NCI-H2227 treated with DMSO at 0.1 percent for 48 hours (cell line): ENCODE results near the gene GLTP.

Experiments used
- DNase-seq: peaks from one replicate; lab custom pipeline; 2025; lab: John Stamatoyannopoulos, UW

Gene GLTP

DNA sequence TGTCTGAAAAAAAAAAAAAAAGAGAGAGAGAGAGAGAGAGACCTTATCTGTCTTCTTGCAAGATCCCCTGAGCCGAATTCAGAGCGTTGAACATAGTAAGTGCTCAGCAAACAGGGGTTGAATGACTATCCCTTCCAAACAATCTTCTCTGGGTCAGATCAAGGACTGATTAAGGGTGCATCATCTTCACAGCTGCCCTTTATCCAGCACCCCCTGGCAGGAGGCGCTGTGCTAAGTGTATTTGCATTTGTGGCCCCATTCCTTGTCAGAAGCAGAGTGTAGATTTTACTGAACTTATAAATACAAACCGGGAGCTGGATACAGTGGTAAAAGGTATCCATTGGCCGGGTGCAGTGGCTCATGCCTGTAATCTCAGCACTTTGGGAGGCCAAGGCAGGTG is 38.3 kb downstream of the GLTP start:
- DNase-seq, result no peak

DNA sequence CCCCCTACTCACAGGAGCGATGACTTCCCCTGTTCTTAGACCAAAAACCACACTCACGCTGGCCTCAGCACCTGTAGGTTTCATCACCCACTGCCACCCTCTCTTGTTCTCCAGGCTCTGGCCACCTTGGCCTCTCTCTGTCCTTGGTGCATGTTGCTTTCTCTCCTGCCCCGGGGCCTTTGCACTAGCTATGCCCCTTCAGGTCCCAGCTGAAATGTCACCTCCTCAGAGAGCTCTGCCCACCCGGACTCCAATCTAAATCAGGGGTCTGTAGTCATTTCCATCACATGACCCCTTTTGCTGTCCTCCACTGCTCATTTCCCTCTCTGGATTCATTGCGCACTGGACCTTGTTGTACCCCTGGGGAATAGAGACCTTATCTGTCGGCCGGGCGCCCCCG is 39.0 kb downstream of the GLTP start:
- no peak for DNase-seq

DNA sequence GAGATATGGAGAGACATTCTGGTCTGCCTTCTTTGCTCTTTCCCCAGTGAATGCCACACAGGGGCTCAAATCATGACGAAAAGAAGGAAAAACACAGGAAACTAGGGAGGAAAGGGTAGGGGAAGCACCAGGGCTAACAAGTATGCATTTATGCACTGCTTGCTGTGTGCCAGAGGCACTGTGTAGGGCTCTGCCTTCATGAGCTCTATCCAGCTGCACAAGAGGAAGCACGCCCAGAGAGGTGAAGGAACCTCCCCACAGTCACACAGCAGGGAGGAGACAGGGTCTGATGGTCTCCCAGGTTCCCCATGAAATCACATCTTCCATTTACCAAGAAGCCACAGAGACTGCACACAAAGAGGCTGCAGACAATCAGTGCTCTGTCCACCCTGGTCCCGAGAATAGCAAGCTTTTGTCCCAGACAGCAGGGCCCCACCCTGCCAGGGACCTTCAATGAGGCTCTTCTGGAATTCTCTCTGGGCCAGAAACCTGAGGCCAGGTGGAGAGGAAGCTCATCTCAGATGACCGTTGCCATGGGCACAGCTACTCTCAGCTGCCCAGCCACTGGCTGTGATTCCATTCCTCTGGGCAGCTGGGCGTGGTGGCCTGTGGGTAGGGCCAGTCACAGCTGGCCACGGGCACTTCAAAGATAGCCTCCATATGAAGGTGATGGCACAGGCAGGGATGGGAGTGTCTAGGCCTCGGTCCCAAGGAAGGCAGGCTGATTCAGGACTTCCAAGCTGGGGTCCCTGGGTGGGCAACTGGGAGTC is 39.9 kb downstream of the GLTP start:
- DNase-seq, result no peak

DNA sequence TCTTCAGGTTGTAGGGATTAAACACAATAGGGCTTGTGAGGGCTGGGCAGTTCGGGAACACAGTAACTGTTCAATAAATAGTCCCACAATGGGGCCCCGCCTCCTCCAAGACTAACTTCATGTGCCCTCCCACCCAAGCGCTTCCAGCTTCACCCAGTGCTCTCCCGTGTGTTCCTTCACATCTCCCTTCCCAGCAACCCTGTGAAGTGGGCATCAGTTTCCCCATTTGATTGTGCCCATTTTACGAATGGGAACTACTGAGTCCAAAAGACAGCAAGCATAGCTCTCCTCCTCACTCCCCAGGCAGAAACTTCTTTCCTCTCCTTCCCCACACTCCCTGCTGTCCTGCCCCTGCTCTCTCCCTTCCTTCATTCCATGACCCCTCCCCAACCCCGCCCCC is 40.9 kb downstream of the GLTP start:
- DNase-seq, result no peak

- DNase-seq, result no peak
Measured at GRCh38 chr12:109836916-109837315, 43.4 kb downstream of the GLTP start.

DNA sequence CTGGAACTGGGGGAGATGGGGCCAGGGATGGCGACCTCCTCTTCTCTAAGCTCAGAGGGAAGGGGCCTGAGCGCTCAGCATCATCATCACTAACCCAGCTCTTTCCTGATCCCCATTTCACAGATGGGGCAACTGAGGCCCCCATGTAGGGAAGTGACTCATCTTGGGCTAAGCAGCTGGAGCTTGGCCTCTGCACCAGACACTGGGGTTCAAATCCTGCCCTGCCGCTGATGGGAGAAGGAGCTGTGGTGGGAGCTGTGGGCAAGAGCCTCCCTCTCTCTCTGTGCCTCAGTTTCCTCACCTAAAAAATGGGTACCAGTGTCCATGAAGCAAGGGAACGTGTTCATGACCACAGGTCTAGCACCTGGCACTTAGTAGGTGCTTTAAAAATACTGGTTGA is 44.5 kb downstream of the GLTP start:
- no peak for DNase-seq

DNA sequence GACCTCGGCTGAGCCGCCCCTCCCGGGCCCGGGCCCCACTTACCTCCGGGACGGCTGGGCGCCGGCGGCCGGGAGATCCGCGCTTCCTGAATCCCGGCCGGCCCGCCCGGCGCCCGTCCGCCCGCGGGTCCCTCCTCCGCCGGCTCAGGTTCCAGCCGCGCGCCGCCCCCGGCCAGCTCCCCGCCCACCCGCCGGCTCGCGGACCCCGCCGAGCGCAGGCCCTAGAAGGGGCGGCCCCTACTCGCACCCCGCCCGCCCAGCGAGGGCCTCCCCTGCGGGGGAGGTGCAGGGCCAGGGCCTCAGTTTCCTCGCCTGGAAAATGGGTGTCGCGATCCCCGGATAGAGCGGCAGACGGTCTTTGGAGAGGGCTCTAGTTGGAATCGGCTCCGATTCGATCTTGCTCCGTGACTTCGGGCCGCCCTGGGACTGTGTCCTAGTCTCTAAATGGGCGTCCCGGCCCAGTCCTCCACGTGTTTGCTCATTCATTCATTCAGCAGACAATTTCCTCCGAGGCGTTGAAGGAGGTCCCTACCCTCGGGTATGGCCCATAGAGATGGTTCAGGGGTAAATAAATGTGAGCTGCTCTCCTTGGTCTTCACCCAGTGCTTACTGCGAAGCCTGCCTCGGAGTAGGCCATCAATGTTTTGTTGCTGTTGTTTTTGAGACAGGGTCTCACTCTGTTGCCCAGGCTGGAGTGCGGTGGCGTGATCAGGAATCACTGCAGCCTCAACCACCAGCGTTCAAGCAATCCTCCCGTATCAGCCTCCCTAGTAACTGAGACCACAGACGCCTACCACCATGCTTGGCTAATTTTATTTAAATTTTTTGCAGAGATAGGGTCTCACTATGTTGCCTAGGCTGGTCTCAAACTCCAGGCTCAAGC is 46.8 kb downstream of the GLTP start, which contains the start of gene TRPV4:
Gene TRPV4, minus strand, starts transcription at position 92 of the 883 bp plus-strand sequence. CDS start 18,602 bp downstream, outside the sequence.
- DNase-seq, result no peak

GRCh38 chr12:109832541-109833306 is 47.6 kb downstream of the GLTP start:
- DNase-seq, result no peak

DNA sequence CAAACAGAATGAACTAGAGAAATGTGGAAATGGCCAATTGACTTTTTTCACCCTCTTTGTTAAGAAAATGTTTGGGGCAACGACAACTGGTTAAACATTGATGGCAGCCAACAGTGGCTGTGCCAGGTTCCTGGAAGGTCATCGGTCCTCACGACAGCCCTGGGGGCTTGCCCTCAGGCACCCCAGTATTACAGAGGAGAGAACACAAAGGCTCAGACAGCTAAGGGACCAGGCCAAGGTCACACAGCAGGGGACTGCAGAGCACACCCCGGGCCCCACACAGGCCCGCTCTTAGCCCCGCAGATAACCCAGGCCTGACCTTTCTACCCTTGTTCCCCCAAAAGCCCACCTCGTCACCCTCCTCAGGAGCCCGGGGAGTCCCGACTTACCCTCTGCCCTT is 48.4 kb downstream of the GLTP start:
- DNase-seq, result no peak

DNA sequence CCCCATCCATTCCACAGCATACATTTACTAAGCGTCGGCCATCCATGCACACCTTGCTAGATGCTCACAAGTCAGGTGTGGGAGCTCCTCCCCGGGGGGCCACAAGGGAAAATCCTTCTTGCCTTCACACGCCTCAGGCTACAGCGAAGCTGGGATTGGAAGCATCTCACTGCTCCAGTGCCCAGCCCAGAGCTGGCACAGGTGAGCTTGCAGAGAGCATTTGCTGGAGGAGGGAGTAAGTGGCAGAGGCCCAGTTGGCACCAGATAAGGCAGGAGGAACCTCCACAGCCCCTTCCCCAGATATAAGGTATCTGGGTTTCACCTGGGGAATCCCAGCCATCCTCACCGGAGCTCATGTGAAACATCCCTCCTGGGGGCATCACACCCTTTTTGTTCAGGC is 49.0 kb downstream of the GLTP start:
- no peak for DNase-seq

DNA sequence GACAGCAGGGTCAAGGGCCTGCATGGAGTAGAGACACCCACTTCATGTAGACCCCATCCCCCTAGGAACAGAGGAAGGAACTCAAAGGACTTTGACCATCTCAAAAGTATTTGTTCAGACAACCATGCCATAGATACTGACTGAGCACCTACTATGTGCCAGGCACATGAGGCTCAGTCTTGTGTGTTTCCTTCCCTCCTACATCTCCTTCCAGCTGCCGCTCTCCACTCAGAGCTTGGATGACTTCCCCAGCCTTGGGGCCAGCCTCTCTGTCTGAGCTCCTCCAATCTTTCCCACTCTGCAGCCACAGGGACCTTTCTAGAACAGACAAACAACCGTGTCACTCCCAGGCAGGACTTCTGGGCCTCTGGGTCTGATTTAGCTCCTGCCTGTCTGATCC is 49.6 kb downstream of the GLTP start:
- no peak for DNase-seq

DNA sequence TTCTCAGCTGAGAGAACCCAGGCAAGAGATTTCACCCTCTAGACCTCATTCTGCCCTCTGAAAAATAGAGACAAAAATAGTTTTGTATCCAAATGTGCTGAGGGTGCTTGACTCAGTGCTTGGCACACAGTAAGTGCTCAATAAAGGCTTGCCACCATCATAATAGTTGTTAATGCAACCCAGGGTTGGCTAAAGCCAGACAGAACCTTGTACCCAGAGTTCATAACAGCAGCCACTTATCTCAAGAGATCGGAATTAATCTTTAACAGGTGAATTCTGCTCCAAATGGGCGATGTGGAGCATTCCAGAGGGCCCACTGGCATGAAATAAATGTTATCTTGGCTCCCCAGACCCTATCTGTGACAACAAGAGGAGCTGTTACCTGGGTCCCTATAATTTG is 50.1 kb downstream of the GLTP start:
- DNase-seq, result no peak

DNA sequence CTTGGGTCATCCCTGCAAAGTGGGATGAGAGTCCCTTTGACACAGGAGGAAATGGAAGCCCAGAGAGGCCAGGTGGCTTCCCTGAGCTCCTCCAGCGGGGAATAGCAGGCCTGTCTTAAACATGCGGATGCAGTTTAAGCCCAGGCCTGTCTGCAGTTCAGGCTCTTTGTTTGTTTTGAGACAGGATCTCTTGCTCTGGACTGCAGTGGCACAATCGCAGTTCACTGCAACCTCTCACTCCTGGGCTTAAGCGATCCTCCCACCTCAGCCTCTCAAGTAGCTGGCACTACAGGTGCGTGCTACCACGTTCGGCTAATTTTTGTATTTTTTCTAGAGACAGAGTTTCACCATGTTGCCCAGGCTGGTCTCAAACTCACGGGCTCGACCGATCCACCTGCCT is 50.7 kb downstream of the GLTP start:
- no peak for DNase-seq

GRCh38 chr12:109828754-109829511 is 51.4 kb downstream of the GLTP start:
- DNase-seq, result no peak

DNA sequence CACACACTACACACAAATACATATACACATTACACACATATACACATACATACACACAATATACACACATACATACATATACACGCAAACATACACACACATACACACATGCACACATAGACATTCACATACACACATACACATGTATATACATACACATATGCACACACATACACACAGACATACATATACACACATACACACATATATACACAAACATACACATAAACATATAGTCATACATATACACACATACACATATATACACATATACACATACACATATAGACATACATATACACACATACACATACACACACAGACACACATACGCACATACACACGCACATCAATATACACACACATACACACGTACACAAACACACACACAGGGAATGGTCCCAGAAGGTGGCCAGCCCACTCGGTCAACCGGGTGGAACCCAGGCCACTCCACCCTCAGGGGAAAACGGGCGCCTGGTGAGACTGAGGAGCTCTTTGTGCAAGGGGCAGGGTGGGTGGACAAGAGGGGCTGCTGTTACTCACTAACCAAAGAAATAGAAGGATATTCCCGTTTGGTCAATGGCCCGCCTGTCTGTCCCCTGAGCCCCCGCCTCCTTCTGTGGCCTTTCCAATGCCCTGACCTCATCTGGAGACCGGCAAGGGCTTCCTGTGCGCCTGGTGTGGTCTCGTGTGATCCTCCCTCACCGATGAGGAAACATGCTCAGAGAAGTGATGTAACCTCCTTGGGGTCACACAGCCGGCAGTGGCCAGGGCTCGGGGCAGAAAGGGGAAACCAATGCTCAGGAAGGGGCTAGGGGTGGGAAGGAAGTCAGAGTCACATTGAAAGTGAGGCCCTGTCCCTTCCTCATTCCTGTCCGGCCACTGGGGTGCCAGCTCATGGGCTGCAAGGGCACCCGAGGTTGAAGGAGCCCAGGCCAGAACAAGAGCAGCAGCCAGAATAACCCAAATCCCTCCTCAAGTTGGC is 52.5 kb downstream of the GLTP start:
- no peak for DNase-seq

- no peak for DNase-seq
Measured at GRCh38 chr12:109827080-109827479, 53.3 kb downstream of the GLTP start.

GRCh38 chr12:109824731-109825130 is 55.6 kb downstream of the GLTP start:
- DNase-seq, result no peak

DNA sequence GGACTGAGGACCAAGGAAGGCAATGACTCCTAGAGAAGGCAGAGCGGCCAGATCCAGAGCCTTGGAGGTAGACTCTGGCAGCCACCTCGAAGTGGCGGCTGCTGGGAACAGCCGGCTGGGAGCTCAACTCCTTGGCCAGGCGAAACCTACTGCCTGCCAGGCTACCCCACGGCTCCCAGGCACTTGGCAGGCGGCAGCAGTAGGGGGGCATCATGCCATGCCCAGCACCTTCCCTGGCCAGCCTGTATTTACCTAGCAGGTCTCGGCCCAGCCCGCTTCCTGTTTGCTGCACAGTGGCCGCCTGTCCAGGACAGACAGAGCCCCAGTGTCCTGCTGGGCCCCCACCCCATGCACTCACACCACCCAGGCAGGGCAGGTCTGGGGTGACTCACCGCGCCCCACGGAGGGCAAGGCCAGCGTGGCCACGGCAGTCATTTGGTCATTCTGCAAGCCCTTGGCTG is 57.4 kb downstream of the GLTP start:
- DNase-seq, result no peak

- no peak for DNase-seq
Measured at GRCh38 chr12:109822416-109822815, 57.9 kb downstream of the GLTP start.

GRCh38 chr12:109821968-109822367 is 58.4 kb downstream of the GLTP start:
- DNase-seq, result no peak
